CD4-positive, alpha-beta T cell treated with Interleukin-4 for 4 hours (primary cell): ENCODE results near the gene EMC10.

Experiments
- DNase-seq: peaks from one replicate; pipeline ENCODE4 v3.0.0-alpha.2; 2020

The EMC10 gene

DNA sequence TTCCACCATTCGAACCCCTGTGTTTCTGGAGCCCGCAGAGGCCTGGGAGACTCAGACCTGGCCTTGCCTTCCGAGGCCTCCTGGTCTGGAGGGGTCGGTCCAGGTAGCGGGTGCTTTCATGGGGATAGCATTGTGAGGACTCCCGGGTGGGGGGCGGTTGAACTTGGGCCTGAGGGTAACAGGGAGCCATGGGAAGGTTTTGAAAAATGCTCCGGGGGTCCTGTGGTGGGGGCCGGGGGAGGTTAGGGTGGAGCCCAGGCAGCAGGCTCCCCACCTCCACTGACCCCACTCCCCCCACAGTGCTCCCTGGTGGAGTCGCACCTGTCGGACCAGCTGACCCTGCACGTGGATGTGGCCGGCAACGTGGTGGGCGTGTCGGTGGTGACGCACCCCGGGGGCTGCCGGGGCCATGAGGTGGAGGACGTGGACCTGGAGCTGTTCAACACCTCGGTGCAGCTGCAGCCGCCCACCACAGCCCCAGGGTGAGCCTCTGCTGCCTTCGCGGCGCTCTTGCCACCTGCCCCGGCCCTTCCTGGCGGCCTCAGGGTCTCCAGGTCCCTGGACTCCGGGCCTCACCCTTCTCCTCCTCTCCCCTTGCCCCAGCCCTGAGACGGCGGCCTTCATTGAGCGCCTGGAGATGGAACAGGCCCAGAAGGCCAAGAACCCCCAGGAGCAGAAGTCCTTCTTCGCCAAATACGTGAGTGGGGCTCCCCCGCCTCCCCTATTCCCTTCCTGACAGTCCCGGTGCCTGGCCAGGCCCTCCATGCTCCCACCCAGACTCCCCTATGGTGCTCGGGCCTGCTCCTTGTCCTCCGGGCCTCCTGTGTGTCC lies 4.2 kb downstream of the EMC10 start:
- DNase-seq: no peak

DNA sequence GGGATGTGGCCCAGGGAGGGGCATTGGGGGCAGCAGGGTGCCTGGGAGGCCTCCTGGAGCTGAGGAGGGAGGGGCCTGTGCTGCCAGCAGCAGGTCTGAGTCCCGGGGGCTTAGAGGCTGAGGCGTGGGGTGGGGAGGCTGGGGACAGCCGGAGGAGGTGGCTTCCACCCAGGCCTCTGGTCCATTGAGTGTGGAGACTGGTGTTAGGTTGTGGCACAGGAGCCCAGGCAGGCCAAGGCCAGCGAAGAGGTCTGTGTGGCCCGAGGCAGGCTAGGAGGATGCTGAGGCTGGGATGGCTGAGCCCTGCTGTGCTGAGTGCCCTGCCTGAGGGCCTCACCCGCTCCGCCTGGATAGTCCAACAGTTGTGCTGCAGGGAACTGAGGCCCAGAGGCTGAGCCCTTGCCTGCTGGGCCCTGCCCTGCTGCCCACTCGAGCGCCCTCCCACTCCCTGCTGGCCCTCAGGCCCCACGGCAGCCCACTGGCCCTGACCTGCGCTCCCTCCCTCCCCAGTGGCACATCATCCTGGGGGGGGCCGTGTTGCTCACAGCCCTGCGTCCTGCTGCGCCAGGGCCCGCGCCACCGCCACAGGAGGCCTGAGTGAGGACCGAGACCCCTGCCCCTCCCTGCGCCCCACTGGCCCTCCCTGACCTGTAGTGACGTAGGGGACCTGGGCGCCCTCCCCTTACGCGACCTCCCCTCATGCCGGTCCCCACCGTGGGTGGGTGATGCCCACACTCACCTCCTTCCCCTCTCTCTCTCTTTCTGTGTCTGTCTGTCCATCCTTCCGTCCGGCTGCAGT lies 5.2 kb downstream of the EMC10 start:
- DNase-seq: no peak

GRCh38 chr19:50482271-50482855 lies 6.1 kb downstream of the EMC10 start:
- no peak for DNase-seq

DNA sequence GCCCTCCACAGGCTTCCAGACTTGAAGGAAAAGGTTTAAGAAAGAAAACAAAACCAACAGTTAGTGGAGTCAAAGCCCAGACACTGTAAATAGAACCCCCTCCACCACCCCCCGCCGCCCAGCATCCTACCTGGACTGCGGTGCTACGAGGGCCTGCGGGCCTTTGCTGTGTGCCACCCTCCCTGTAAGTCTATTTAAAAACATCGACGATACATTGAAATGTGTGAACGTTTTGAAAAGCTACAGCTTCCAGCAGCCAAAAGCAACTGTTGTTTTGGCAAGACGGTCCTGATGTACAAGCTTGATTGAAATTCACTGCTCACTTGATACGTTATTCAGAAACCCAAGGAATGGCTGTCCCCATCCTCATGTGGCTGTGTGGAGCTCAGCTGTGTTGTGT lies 6.6 kb downstream of the EMC10 start:
- no peak for DNase-seq

DNA sequence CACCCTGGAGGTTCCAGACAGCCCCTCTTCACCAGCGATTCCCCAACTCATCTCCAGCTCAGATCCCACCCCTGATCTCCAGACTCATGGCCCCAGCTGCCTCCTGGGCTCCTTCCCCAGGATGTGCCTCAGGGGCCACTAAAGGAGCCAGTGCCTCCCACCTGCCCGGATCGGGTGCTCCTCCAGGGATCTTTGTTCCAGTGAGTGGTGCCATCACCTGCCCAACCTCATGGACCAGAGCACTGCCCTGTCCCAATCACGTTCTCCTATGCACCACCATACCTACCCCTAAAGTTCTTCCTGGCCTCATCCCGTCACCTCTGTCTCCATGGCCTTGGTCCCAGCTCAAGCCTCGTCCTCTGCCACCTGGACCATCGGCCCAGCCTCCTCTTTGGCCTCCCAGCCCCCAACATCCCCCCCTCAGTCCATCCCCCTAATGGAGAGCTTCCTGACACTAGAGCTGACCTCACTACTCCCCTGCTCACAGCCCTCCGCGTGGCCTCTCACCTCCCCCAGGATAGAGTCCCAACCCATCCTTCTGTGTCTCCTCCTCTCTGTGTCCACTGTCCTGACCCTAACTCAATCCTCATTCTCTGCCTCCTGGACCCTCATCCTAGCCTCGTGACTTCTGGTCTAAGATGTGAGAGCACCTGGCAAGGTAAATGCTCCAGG lies 9.1 kb downstream of the EMC10 start:
- no peak for DNase-seq

DNA sequence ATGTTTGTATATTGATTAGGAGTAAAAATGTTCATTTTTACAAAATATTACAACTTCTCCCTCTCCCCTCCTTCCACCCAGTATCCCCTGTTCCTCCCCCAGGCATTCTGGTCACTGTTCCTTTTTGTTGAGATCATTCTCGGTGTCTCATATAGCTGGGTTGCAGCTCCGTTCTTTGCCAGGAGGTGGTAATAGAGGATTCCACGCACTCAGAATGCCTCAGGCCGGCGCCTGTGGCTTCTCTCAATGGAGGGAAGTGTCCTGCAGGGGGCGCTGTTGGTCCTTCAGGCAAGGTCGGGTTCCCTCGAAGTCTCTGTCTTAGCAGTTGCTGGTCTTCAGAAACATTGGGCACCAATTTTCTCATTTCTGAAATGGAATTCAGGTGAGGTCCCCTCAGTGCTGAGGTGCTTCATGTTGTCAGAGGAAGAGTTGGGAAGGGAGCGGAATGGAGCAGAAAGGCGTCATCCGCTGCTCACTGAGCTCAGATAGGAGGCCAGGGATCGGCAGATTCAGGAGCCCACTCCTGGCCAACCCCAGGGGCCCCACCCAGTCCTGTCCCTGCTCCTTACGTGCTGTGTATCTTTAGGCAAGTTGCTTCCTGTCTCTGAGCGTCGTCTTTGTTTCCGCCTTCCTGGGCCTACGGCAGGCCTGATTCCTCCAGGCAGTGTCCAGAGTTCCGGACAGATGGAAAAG lies 10.7 kb downstream of the EMC10 start:
- peak; percentile 15 for DNase-seq

DNA sequence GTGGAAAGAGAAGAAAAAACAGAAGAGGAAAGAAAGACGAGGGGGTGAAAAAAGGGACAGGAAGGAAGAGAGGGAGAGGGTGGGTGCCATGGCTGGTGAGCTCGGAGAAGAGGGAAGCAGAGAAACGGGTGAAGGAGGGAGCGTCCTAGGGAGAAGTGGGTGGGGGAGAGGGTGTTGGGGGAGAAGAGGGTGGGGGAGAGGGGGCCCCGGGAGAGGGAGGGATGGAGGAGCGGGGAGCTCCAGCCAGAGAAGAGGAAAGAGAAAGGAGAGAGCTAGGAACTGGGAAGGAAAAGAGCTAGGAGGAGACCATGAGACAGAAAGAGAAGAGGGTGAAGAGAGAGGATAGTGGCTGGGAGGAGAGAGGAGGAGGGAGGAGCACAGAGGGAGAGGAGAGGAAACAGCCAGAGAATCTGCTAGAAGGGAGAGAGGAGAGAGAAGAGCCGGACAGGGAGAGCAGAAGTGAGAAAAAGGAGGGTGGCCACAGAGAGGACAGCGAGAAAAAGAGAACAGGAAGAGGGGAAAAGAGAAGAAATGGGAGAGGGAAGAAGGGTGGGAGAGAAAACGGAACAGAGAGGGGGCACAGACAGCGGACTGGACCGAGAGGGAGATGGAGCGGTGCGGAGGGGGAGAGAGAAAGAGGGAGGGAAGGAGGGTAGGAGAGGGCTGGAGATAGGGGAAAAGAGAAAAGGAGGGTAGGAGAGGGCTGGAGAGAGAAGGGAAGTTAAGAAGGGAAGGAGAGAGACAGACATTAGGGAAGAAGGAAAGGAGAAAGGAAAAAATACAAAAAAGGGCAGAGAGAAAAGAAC lies 12.3 kb downstream of the EMC10 start:
- DNase-seq: no peak

DNA sequence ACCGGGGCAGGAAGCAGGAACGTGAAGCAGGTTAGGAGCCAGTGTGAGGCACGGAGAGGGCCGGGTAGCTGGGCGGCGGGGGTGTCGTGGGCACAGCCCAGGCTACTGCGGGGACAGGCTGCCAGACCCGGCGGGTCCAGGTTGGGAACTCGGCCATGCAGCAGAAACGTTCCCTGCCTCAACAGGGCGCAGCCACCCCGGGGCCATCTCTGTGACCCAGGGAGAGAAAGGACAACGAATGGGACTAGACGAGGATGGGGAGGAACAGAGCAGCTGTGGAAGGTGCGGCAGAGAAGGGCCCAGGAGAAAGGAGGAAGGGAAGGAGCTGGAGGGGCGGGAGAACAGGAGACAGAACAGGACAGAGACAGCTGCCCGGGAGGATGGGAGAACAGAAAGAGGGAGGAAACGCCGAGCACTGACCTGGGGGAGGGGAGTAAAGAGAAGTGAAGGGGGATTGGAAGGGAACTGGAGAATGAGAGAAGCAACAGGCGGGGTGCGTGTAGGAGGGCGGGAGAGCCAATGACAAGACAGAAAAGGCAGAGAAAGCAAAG lies 13.2 kb downstream of the EMC10 start:
- no peak for DNase-seq

DNA sequence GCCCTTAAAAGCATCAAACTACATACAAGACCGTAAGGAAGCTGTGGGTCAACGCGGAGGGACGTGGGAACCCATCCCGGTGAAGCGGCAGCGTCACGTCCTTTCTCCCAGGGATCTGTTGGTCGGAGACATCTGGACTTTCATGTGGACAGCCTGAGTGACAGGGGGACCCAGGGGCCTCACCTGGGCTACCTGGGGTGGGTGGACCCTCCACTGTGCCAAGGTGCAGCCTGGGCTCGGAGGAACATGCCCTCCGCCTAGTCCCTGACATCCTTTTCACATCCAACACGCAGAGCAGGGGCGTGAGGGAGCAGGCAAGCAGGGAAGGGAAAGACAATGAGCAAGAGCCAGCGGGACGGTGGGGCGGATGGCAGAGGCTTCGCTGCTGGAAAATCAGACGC lies 14.1 kb downstream of the EMC10 start:
- no peak for DNase-seq

DNA sequence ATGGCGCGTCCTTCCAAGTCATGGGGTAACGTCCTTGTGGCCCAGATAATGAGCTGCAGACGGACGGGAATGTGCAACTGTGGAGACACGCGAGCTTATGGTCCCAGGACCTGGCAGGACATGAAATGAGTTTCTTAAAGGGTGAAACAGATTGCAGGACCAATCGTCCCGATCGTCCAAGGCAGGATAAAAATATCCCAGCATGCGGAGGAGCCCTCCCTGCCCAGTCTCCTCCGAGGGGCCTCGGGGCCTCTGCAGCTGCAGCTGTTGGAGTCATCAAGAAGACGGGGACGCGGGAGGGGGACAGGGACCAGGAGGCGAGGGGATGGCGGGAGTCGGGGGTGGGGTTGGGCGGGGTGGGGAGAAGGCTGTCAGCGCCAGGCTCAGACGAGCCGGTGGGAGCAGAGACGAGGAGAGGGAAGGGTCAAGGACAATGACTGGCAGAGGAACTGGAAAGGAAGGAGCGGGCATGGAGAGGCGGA lies 14.7 kb downstream of the EMC10 start:
- no peak for DNase-seq

DNA sequence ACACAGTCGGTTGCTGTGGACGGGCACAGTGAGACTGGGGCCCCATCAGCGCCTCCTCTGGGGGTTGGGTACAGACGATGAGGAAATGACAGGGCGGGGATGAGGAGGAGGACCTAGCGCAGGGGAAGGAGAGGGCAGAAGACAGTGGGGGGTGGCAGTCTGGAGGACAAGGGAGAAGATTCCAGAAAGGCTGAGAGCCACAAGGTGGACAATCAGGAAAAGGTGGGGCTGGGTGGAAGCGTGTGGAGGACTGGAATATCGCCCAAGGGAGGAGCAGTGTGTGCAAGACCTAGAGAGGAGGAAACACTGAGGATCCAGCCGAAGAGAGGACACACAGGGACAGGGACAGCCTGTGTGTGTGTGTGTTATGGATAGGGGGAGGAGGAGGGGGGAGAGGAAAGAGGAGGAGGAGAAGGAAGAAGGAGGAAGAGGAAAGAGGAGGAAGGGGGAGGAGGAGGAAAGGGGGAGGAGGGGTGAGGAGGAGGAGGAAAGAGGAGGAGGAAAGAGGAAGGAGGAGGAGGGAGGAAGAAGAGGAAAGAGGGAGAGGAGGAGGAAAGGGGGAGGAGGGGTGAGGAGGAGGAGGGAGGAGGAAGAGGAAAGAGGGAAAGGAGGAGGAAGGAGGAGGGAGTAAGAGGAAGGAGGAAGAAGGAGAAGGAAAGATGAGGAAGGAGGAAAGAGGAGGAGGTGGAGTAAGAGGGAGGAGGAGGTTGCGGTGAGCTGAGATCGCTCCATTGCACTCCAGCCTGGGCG lies 16.2 kb downstream of the EMC10 start:
- DNase-seq: peak; percentile 8

GRCh38 chr19:50493171-50493570 lies 16.9 kb downstream of the EMC10 start:
- DNase-seq: no peak

DNA sequence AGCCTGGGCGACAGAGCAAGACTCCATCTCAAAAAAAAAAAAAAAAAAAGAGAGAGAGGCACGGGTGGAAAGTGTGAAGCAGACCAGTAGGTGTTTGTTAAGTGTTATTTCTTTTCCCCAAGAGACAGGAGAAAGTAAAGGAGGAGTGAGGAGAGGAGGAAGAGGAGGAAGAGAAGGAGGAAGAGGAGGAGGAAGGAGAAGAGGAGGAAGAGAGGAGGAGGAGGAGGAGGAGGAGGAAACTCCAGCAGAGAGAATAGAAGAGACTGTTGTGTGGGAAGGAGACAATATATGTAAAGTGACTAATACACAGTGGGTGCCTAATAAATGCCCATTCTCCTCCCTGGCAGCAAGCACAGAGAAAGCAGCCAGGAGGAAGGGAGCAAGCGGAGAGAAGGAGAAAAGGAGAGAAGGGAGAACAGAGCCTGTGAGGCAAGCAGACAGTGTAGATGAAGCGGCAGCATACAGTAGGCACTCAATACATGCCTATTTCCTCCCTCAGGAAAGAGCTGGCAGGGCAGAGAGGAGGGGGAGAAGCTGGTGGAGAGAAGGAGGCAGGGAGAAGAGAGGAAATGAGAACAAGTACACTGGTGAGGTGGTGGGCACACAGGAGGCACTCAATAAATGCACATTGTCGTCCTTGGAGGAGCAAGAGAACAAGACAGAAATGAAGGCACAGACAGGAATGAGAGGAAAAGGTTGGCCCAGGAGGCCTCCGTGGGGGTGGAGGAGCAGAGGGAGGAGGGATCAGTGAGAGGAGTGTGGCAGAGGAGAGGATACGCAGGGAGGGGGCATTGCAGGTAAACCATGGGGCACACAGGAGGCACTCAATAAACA lies 18.1 kb downstream of the EMC10 start:
- DNase-seq: no peak

DNA sequence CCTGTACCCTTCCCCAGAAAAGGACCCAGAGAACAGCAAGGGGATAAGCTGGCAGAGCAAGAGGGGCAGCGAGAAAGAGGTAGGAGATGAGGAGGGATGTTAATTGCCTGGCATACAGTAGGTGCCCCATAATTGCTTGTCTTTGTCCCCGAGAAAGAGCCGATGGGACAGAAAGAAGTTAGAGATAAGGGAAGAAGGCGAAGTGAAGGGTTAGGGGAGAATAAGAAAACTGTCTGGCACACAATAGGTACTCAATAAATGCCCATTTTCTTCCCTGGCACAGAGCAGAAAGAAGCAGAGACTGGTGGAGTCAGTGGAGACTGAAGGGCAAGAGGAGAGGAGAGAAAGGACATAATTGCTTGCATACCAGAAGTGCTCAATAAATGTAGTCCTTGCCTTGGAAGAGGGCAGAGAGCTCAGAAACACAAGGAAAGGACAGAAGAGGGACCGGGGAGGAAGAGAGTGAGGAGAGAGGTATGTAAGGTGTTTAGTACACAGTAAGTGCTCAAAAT lies 18.8 kb downstream of the EMC10 start:
- no peak for DNase-seq

GRCh38 chr19:50496189-50497021 lies 20.1 kb downstream of the EMC10 start:
- DNase-seq: no peak

DNA sequence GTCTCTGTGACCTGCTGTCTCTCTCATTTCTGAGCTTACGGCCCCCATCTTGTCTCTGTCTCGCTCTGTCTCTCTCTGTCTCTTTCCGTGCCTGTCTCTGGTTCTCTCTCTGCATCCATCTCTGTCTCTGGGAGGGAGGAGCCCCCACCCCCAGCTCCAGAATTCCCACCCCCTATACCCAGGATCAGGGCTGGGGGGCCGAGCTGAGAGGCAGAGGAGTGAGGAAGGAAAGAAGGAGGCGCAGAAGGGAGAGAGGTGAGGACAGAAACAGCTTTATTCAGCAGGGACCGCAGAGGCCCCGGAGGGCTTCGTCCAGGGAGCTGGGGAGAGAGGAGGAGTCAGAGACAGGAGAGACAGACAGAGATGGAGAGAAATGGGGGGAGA lies 20.7 kb downstream of the EMC10 start:
- no peak for DNase-seq

GRCh38 chr19:50498219-50499056 lies 22.1 kb downstream of the EMC10 start:
- no peak for DNase-seq
